GM12865 (cell line): Measurements from ENCODE around the gene C2CD4D.

Experiments used
- DNase-seq: peaks from one replicate; pipeline ENCODE4 v3.0.0; 2010; ENCODE audit warnings: low read depth
- H3K4me3 ChIP-seq: 2 replicates; pipeline ENCODE4 v1.5.1; 2011; ENCODE audit warnings: mild to moderate bottlenecking, low read depth, low read length, control low read depth
- TF ChIP-seq, protein P1 (sequence below): IDR thresholded peaks from 2 replicates; pipeline ENCODE4 v1.5.1; 2011; ENCODE audit warnings: low read length, control low read depth, low read depth, inconsistent platforms; ENCODE audit not compliant: insufficient read depth; ENCODE audit errors: missing control alignments

C2CD4D gene

DNA sequence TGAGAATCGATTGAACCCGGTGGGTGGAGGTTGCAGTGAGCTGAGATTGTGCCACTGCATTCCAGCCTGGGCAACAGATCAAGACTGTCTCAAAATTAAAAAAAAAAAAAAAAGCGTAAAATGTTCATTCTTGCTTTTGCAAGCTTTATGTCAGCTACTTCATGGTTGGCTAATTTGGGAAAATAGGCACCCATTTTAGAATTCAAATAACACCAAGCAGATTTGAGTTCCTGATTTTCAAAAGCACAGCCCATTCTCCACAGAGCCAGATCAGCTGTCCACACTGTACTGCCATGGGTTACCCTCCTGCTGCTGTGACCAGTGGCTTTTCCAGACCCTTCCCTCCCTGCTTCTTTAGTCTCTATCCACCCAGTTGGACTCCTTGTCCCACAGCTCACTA, 9.5 kb upstream of the C2CD4D start:
- no peak overlapping the region for H3K4me3 ChIP-seq
- DNase-seq = no peak
- TF ChIP-seq, protein P1, sequence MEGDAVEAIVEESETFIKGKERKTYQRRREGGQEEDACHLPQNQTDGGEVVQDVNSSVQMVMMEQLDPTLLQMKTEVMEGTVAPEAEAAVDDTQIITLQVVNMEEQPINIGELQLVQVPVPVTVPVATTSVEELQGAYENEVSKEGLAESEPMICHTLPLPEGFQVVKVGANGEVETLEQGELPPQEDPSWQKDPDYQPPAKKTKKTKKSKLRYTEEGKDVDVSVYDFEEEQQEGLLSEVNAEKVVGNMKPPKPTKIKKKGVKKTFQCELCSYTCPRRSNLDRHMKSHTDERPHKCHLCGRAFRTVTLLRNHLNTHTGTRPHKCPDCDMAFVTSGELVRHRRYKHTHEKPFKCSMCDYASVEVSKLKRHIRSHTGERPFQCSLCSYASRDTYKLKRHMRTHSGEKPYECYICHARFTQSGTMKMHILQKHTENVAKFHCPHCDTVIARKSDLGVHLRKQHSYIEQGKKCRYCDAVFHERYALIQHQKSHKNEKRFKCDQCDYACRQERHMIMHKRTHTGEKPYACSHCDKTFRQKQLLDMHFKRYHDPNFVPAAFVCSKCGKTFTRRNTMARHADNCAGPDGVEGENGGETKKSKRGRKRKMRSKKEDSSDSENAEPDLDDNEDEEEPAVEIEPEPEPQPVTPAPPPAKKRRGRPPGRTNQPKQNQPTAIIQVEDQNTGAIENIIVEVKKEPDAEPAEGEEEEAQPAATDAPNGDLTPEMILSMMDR = no peak

- no peak for DNase-seq
- no peak overlapping the region for H3K4me3 ChIP-seq
- TF ChIP-seq, protein P1 = no peak
Measured at GRCh38 chr1:151847867-151848596, 8.4 kb upstream of the C2CD4D start.

GRCh38 chr1:151846686-151847237, 7.1 kb upstream of the C2CD4D start:
- no peak overlapping the region for H3K4me3 ChIP-seq
- TF ChIP-seq, protein P1 = no peak
- no peak for DNase-seq

DNA sequence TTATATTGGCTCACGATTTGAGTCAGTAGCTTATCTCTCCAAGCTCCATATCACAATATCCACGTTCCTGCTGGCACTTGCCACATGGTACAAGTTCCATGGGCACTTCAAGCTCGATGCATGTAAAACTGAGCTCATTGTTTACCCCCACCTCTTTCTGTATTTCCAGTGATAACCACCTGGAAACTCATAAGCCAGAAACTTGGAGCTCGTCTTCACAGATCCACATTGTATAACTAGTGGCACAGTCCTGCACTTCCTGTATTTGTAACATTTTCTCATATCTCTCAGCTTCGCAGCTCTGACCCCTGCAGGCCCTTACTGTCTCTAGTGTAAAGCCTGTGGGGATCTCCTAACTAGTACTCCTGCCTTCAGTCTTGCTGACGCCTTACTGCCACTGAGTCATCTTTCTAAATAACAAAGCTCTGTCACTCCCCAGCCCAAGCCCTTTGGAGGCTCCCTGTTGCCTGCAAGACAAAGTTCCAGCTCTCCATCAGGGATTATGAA, 6.5 kb upstream of the C2CD4D start:
- TF ChIP-seq, protein P1 = no peak
- DNase-seq = peak; percentile 32
- H3K4me3 ChIP-seq = no peak overlapping the region

DNA sequence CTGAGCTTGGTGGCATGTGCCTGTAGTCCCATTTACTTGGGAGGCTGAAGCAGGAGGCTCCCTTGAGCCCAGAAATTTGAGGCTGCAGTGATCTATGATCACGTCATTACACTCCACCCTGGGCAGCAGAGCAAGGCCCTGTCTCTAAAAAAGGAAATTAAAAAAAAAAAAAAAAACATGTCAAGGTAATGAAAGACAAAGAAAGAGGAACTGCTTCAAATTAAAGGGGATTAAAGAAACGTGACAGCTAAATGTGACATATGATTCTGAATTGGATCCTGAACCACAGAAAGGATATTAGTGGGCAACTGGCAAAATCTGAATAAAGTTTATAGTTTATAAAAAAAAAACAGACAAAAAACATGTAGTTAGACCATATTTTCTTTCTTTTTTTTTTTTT, 3.8 kb upstream of the C2CD4D start:
- no peak overlapping the region for H3K4me3 ChIP-seq
- TF ChIP-seq, protein P1 = no peak
- DNase-seq = no peak

DNA sequence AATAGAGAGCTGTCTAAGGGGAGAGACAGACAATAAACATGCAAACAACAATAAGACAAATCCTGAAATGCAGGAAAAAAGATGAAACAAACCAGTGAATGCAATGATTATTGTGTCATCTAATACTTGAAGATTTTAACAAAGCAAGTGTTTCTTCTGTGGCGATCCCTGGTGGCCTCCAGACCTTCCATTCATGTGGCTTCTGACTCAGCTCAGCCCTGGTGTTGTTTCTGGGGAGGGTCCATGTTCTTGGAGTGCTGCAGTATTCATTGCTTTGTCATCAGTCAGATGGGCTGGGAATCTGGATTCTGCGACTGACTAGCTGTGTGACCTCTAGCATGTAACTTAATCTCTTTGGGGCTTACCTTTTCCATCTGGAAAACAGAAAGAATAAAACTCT, 1.5 kb upstream of the C2CD4D start:
- TF ChIP-seq, protein P1 = no peak
- no peak overlapping the region for H3K4me3 ChIP-seq
- no peak for DNase-seq
